HEK293 (cell line): ENCODE data around the gene HOGA1.

Source experiments
- FEZF1 ChIP-seq: fragments of 450-650 bp; formaldehyde crosslinking; IDR thresholded peaks from 2 replicates; pipeline ENCODE4 v1.5.1; 2016; ENCODE audit warnings: missing biosample characterization, missing genetic modification characterization
- HIC1 ChIP-seq: fragments of 450-650 bp; formaldehyde crosslinking; IDR thresholded peaks from 2 replicates; pipeline ENCODE4 v1.5.1; 2016; ENCODE audit warnings: missing biosample characterization, missing genetic modification characterization
- HOXD13 ChIP-seq: sonication (generic); formaldehyde crosslinking; IDR thresholded peaks from 2 replicates; pipeline ENCODE4 v1.8.0; 2022; ENCODE audit warnings: missing genetic modification reagents, borderline replicate concordance
- KLF1 ChIP-seq: fragments of 450-650 bp; formaldehyde crosslinking; IDR thresholded peaks from 2 replicates; pipeline ENCODE4 v1.5.1; 2016; ENCODE audit warnings: missing biosample characterization, missing genetic modification characterization
- KLF10 ChIP-seq: fragments of 450-650 bp; IDR thresholded peaks from 2 replicates; pipeline ENCODE4 v1.5.1; 2018; ENCODE audit warnings: missing biosample characterization, mild to moderate bottlenecking, missing genetic modification characterization
- MEIS1 ChIP-seq: sonication (generic); formaldehyde crosslinking; IDR thresholded peaks from 2 replicates; pipeline ENCODE4 v1.8.1; 2022; ENCODE audit warnings: missing genetic modification reagents, mild to moderate bottlenecking, borderline replicate concordance
- PATZ1 ChIP-seq: fragments of 450-650 bp; formaldehyde crosslinking; IDR thresholded peaks from 2 replicates; pipeline ENCODE4 v1.5.1; 2016; ENCODE audit warnings: missing biosample characterization, missing genetic modification characterization
- PRDM2 ChIP-seq: fragments of 450-650 bp; formaldehyde crosslinking; IDR thresholded peaks from 2 replicates; pipeline ENCODE4 v1.5.1; 2016; ENCODE audit warnings: missing biosample characterization, missing genetic modification characterization, borderline replicate concordance
- PRDM4 ChIP-seq: fragments of 450-650 bp; formaldehyde crosslinking; IDR thresholded peaks from 2 replicates; pipeline ENCODE4 v1.5.1; 2017; ENCODE audit warnings: missing biosample characterization, missing genetic modification characterization
- ZBTB1 ChIP-seq: fragments of 450-650 bp; formaldehyde crosslinking; IDR thresholded peaks from 2 replicates; pipeline ENCODE4 v1.5.1; 2016; ENCODE audit warnings: missing biosample characterization, missing genetic modification characterization
- ZBTB20 ChIP-seq: fragments of 450-650 bp; formaldehyde crosslinking; IDR thresholded peaks from 2 replicates; pipeline ENCODE4 v1.5.1; 2016; ENCODE audit warnings: missing biosample characterization, missing genetic modification characterization
- ZFHX2 ChIP-seq: fragments of 450-650 bp; formaldehyde crosslinking; conservative IDR thresholded peaks from 2 replicates; pipeline ENCODE4 v1.5.1; 2016; ENCODE audit warnings: missing biosample characterization, missing genetic modification characterization
- ZNF112 ChIP-seq: fragments of 450-650 bp; formaldehyde crosslinking; IDR thresholded peaks from 2 replicates; pipeline ENCODE4 v1.5.0; 2017; ENCODE audit warnings: missing biosample characterization, missing genetic modification characterization
- ZNF16 ChIP-seq: fragments of 450-650 bp; formaldehyde crosslinking; IDR thresholded peaks from 2 replicates; pipeline ENCODE4 v1.5.1; 2016; ENCODE audit warnings: low read depth, missing biosample characterization, missing genetic modification characterization
- ZNF24 ChIP-seq: fragments of 450-650 bp; formaldehyde crosslinking; IDR thresholded peaks from 2 replicates; pipeline ENCODE4 v1.5.1; 2016; ENCODE audit warnings: missing biosample characterization, missing genetic modification characterization
- ZNF366 ChIP-seq: fragments of 450-650 bp; formaldehyde crosslinking; conservative IDR thresholded peaks from 2 replicates; pipeline ENCODE4 v1.5.1; 2016; ENCODE audit warnings: missing biosample characterization, missing genetic modification characterization
- ZNF521 ChIP-seq: fragments of 450-650 bp; formaldehyde crosslinking; IDR thresholded peaks from 2 replicates; pipeline ENCODE4 v1.5.1; 2017; ENCODE audit warnings: missing biosample characterization, mild to moderate bottlenecking, missing genetic modification characterization
- ZNF571 ChIP-seq: fragments of 450-650 bp; formaldehyde crosslinking; IDR thresholded peaks from 2 replicates; pipeline ENCODE4 v1.5.0; 2017; ENCODE audit warnings: missing biosample characterization, missing genetic modification characterization
- ZNF645 ChIP-seq: fragments of 450-650 bp; formaldehyde crosslinking; IDR thresholded peaks from 2 replicates; pipeline ENCODE4; 2016; ENCODE audit warnings: missing biosample characterization, missing genetic modification characterization
- ZNF658 ChIP-seq: fragments of 450-650 bp; formaldehyde crosslinking; IDR thresholded peaks from 2 replicates; pipeline ENCODE4; 2016; ENCODE audit warnings: missing biosample characterization, missing genetic modification characterization
- ZNF670 ChIP-seq: fragments of 450-650 bp; formaldehyde crosslinking; IDR thresholded peaks from 2 replicates; pipeline ENCODE4 v1.5.1; 2016; ENCODE audit warnings: missing biosample characterization, missing genetic modification characterization, low read depth
- ZSCAN30 ChIP-seq: fragments of 450-650 bp; IDR thresholded peaks from 2 replicates; pipeline ENCODE4 v1.5.1; 2018; ENCODE audit warnings: missing biosample characterization, mild to moderate bottlenecking, missing genetic modification characterization, moderate library complexity
- ZSCAN5A ChIP-seq: fragments of 450-650 bp; formaldehyde crosslinking; IDR thresholded peaks from 2 replicates; pipeline ENCODE4 v1.5.1; 2016; ENCODE audit warnings: missing biosample characterization, missing genetic modification characterization

The HOGA1 gene

GRCh38 chr10:97648562-97649404, 64.6 kb downstream of the HOGA1 start (continued):
- no peak for TF ChIP-seq PRDM2
- peak; percentile 43; the same call in 1 of the 2 replicates for TF ChIP-seq ZNF24
- no peak for TF ChIP-seq ZNF16 (tag by site-specific recombination)
- no peak for TF ChIP-seq ZNF571
- peak; percentile 84 for TF ChIP-seq ZBTB20 (tag by site-specific recombination)
- no peak for TF ChIP-seq ZNF521 (tag by site-specific recombination)
- TF ChIP-seq ZNF645 (tag by site-specific recombination), result no peak
- TF ChIP-seq KLF10 (tag by site-specific recombination), result 0 out of 2 replicates have a peak, but pooled peaks have one; percentile 39
- no peak for TF ChIP-seq ZSCAN5A (tag by site-specific recombination)
- no peak for TF ChIP-seq MEIS1
- no peak for TF ChIP-seq ZBTB1
- TF ChIP-seq HOXD13, result no peak
- TF ChIP-seq ZNF366 (tag by site-specific recombination), result peak; percentile 56
- TF ChIP-seq ZNF112 (tag by site-specific recombination), result no peak
- TF ChIP-seq ZNF658 (tag by site-specific recombination), result no peak
- no peak for TF ChIP-seq ZSCAN30 (tag by site-specific recombination)
- TF ChIP-seq PATZ1 (tag by site-specific recombination), result 0 out of 2 replicates have a peak, but pooled peaks have one; percentile 30
- TF ChIP-seq ZNF670 (tag by site-specific recombination), result no peak
- peak; percentile 79 for TF ChIP-seq ZFHX2
- no peak for TF ChIP-seq FEZF1 (tag by site-specific recombination)
- TF ChIP-seq HIC1 (tag by site-specific recombination), result no peak
- no peak for TF ChIP-seq PRDM4 (tag by site-specific recombination)
- no peak for TF ChIP-seq KLF1 (tag by site-specific recombination)
